D721Med (cell line): ENCODE results near the gene ALG8.

Source experiments
- DNase-seq: peaks from one replicate; pipeline ENCODE4 v3.0.0; 2011; ENCODE audit warnings: low spot score; ENCODE audit not compliant: insufficient read length
- FAIRE-seq: peaks from 2 replicates; lab custom pipeline; 2011; peaks lifted over from hg19 to GRCh38; lab: Jason Lieb, UNC
- CTCF ChIP-seq: IDR thresholded peaks from 2 replicates; pipeline ENCODE4 v1.5.1; 2012; ENCODE audit warnings: mild to moderate bottlenecking, control low read depth; ENCODE audit not compliant: insufficient read depth; ENCODE audit errors: missing control alignments

Gene ALG8

GRCh38 chr11:78166855-78167469, 27.5 kb upstream of the ALG8 start:
- no peak for DNase-seq
- no peak for FAIRE-seq
- TF ChIP-seq CTCF: no peak

- no peak for FAIRE-seq
- no peak for DNase-seq
- no peak for TF ChIP-seq CTCF
These were observed 25.0 kb upstream of the ALG8 start for GRCh38 chr11:78164471-78164870.

GRCh38 chr11:78163828-78164227, 24.4 kb upstream of the ALG8 start:
- DNase-seq (no peak), FAIRE-seq (no peak)
- no peak for TF ChIP-seq CTCF

DNA sequence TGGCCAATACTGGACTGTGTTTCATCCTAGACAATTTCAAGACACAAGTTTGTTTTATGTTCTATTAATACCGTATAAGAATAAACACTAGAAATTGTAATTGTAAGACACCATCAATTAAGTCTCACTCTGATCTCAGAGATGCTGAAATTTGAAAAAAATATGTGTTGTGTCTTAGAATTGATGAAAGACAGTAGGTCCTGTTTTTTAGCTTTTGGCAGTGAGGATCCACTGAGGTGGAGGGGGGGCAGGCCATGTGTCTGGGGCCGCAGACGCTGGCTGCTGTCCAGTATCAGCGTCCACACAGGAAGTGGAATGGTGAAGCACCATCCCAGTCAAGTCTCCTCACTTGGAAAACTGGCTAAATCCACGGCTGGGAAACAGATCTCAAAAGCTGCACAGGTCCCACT, 22.5 kb upstream of the ALG8 start:
- DNase-seq (no peak), FAIRE-seq (no peak)

DNA sequence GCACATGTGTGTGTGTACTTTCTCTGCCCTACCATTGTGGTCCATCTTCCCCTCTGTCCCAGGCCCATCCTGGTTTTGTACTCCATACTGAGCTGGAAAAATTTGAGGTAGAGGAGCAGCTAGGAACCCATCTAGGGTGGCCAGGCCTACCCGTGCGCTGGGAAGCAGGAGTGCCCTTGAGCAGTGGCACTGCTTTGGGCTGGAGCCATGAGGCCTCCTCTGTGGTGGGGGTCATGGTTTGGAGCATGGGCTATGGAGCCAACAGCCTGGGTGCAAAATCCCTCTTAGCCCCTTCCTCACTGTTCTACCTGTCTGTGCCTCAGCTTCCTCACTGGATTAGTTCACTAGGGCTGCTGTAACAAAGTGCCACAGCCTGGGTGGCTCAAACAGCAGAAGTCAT, 21.9 kb upstream of the ALG8 start:
- FAIRE-seq (no peak), DNase-seq (no peak)
- TF ChIP-seq CTCF: no peak

More for the DNA sequence above, 22.5 kb upstream of the ALG8 start:
- TF ChIP-seq CTCF: no peak

DNA sequence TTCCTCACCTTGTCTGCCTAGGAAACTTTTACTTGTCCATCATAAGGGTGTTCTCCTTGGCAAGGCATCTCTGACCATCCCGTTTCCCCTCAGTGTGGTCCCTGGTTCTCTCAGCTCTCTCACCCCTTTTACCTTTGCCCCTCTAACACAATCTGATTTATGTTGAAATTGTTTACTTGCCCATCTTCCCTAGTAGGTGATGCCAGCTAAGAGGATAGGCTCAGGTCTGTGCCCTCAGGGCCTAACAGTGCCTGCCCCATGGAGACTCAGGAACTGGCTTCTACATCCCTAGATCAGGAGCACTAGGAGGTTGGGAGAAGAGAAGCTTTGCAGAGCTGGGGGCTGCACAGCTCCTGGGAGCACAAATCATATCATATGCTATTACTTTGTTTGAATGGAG, 21.1 kb upstream of the ALG8 start:
- TF ChIP-seq CTCF: no peak
- FAIRE-seq: no peak

GRCh38 chr11:78158987-78159652, 19.7 kb upstream of the ALG8 start:
- no peak for DNase-seq
- no peak for TF ChIP-seq CTCF
- no peak for FAIRE-seq

More for the DNA sequence above, 21.1 kb upstream of the ALG8 start:
- no peak for DNase-seq
